ENCODE data around the gene GOLGA8J. TPM values are rescaled to one million over a fixed set of nuclear protein-coding genes. Genes with fewer than 3 reads are reported as not detected.

GOLGA8J gene
- total and polyA plus RNA-seq, 12 donors: 0.22 to 0.98 (median 0.81) TPM; not detected in 9

DNA sequence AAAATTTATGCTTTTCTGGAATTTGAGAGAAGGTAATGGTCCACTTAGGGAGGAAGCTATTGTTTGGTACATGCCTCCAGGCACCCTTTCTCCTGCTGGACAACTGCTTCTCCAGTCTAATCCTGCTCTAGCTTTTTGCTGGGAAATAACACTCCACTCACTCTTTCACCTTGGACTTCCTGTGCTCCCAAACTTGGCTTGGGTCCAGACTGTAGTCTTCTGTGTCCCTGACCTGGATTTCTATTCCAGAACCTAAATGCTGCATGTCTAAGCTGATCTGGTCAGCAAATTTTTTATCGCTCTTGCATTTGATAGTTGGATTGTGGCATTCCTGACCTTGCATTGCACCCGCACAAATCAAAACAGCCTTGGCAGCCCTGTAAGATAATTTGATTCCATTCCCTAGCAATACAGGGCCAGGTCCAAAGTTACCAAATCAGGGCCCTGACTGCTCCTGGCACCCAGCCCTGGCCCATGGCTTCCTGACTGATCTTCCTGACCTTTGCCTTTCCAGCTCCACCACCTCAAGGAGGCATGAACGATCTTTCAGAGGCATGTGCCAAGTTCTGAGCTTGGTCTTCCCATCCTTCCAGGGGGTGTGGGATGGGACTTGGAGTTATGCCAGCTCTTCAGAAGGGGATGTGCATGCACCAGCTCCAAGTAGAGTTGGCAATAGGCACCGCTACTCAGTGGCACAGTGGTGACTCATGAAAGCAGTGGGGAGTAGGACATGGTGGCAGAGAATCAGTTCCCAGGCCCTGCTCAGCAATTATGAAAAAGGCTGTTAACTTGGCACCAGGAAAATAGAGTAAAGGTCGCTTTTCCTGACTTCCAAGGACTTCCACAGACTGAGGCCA is 43.9 kb upstream of the GOLGA8J start:
- Histone ChIP-seq H3K36me3 (no peaks in the 10 kb centered on the region), H3K4me1 (peaks cover 0 to 8% (median 0%) of the 10 kb centered on the region in 9 donors), H3K4me3 (no peak overlapping the region), H3K27ac (no peak overlapping the region), H3K27me3 (no peaks in the 10 kb centered on the region), H3K9me3 (peaks cover 0 to 11% (median 0%) of the 10 kb centered on the region in 11 donors)
- WGBS, 2 donors: 52 to 62% methylated on average over 5 of the region's 5 CpGs
- ATAC-seq (peak in 4 of 8 donors; percentile 50 to 96 (median 78)), DNase-seq (no peak)
- intact Hi-C loops (cut with DNase I): loop anchor here in 3 of 10 donors (10.0 kb wide), 2 partner anchors 54 to 94 kb away; no protein-coding TSS in a partner anchor
- TF ChIP-seq, protein P1, sequence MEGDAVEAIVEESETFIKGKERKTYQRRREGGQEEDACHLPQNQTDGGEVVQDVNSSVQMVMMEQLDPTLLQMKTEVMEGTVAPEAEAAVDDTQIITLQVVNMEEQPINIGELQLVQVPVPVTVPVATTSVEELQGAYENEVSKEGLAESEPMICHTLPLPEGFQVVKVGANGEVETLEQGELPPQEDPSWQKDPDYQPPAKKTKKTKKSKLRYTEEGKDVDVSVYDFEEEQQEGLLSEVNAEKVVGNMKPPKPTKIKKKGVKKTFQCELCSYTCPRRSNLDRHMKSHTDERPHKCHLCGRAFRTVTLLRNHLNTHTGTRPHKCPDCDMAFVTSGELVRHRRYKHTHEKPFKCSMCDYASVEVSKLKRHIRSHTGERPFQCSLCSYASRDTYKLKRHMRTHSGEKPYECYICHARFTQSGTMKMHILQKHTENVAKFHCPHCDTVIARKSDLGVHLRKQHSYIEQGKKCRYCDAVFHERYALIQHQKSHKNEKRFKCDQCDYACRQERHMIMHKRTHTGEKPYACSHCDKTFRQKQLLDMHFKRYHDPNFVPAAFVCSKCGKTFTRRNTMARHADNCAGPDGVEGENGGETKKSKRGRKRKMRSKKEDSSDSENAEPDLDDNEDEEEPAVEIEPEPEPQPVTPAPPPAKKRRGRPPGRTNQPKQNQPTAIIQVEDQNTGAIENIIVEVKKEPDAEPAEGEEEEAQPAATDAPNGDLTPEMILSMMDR (IDR thresholded peaks at IDR 0.05): no peak

DNA sequence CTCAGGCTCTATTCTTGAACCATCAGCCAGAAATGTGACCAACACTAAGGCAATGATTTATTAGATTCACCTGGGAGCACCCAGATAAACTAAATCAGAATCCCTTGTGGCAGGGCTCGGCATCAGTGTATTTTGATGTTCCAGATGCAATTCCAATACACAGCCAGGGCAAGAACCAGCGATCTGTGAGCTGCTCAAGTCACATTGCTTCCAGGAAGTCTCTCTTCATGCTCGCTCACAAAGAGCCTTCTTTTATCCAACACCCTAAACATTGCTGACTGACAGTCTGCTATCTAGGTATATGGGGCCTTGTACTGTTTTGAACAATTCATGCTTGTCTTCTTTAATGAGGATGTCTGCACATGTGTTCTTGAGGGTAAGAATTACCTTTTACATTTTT is 40.9 kb upstream of the GOLGA8J start:
- no peak for DNase-seq
- Histone ChIP-seq H3K36me3 (no peaks in the 10 kb centered on the region), H3K27me3 (peaks cover 0 to 23% (median 5%) of the 10 kb centered on the region in 7 donors), H3K9me3 (peaks cover 0 to 11% (median 0%) of the 10 kb centered on the region in 11 donors), H3K27ac (no peak overlapping the region), H3K4me1 (peaks cover 0 to 8% (median 0%) of the 10 kb centered on the region in 9 donors), H3K4me3 (no peak overlapping the region)
- no peak for ATAC-seq
- intact Hi-C loops (cut with DNase I): loop anchor here in 5 of 10 donors (5.0 to 10.0 kb wide), 4 partner anchors 97 to 377 kb away; no protein-coding TSS in a partner anchor
- WGBS, 2 donors: 69 to 73% methylated on average over 3 of the region's 3 CpGs
- TF ChIP-seq, protein P1 (IDR thresholded peaks at IDR 0.05): no peak

DNA sequence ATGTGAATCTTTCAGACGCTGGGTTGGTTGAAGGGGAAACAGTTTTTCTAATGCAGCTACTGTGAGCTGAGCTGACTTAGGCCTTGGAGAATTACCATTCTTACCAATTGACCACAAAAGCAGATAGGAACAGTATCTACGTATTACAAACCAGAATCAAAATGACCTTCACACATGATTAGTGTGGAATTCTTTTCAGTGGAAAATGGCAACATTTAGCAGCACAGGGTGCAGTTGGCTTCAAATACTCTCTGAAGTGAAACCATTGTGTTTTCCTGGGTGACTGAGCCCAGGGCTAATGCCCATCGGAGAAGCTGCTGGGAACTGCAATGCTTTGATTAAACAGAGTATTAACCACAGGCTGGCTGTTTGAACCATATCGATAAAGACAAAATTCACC is 40.2 kb upstream of the GOLGA8J start:
- no peak for DNase-seq
- Histone ChIP-seq H3K9me3 (peaks cover 0 to 11% (median 0%) of the 10 kb centered on the region in 11 donors), H3K27me3 (peaks cover 0 to 23% (median 5%) of the 10 kb centered on the region in 7 donors), H3K4me1 (peaks cover 0 to 8% (median 0%) of the 10 kb centered on the region in 9 donors), H3K4me3 (no peak overlapping the region), H3K27ac (no peak overlapping the region), H3K36me3 (no peaks in the 10 kb centered on the region)
- ATAC-seq: no peak
- intact Hi-C loops (cut with DNase I): loop anchor here in 5 of 10 donors (5.0 to 10.0 kb wide), 4 partner anchors 98 to 378 kb away; no protein-coding TSS in a partner anchor
- TF ChIP-seq, protein P1 (IDR thresholded peaks at IDR 0.05): no peak
- WGBS, 2 donors: 79 to 82% methylated on average over 4 of the region's 4 CpGs

DNA sequence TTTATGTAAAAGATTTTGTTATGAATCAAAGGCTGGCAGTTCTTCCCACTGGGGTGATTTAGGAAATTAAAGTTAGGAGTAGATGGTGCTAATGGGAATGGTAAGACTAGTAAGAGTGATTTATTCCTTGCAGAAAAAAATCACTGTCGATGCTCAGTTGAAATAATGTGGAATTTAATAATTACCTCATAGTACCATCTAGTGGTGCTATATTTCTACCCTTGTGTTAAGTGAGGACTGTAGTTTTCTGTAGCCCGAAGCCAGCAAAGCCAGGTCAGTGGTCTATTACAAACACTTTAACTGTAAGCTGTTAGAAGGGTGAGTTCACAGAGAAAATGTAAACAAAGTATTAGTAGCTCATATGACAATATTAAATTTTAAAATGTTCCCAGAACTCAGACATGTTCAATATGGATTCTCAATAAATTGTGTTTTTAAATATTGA is 39.5 kb upstream of the GOLGA8J start:
- no peak overlapping the region for H3K4me3 ChIP-seq
- peaks cover 0 to 5% (median 0%) of the 10 kb centered on the region in 11 donors for H3K9me3 ChIP-seq
- DNase-seq (no peak), ATAC-seq (peak in 1 of 8 donors; percentile 23)
- TF ChIP-seq, protein P1 (IDR thresholded peaks at IDR 0.05): peak in 7 of 9 donors; percentile 26 to 57 (median 44)
- no peak overlapping the region for H3K27ac ChIP-seq
- H3K4me1 ChIP-seq: peaks cover 0 to 8% (median 0%) of the 10 kb centered on the region in 9 donors
- peaks cover 0 to 26% (median 5%) of the 10 kb centered on the region in 7 donors for H3K27me3 ChIP-seq
- H3K36me3 ChIP-seq: no peaks in the 10 kb centered on the region
- intact Hi-C loops (cut with DNase I): loop anchor here in 5 of 10 donors (5.0 to 10.0 kb wide), 4 partner anchors 98 to 378 kb away; no protein-coding TSS in a partner anchor
- WGBS, 2 donors: 31 to 40% methylated on average over 2 of the region's 2 CpGs
